Upper lobe of left lung (tissue), 4 donors: ENCODE results near the gene PLSCR3.

Source experiments
- POLR2A ChIP-seq, 4 donors: fragments of 450-650 bp; IDR thresholded peaks; one replicate each; pipeline ENCODE4 v1.5.1; 2016 to 2017; ENCODE audit warnings: antibody characterized with exemption in 4 of 4, mild to moderate bottlenecking in 2 of 4
- POLR2AphosphoS5 ChIP-seq, 2 donors: sonication (generic); formaldehyde crosslinking; IDR thresholded peaks; one replicate each; pipeline ENCODE4 v1.5.1; 2017; ENCODE audit warnings: antibody characterized with exemption in 2 of 2
- TF ChIP-seq, protein P1 (sequence below), 6 experiments: fragments of 450-650 bp in 4 of 6; fragments of 200-600 bp in 2 of 6; sonication (generic) in 2 of 6; IDR thresholded peaks; one replicate each; pipeline ENCODE4 v1.5.1; 2016 to 2019; ENCODE audit warnings: antibody characterized with exemption in 6 of 6

DNA sequence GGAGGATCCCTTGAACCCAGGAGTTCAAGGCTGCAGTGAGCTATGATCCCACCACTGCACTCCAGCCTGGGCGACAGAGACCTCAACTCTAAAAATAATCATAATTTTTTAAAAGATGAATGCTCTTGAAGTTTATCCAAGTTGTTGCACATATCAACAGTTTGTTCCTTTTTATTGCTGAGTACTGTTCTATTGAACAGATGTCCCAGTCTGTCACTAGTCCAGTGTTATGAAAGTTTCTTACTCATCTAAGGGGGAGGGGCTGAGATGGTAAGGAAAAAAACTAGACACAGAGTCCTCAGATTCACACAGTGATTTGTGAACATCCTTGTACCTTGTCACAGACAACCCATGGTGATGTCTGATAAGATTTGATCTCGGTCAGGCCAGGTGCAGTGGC, 54.1 kb downstream of the PLSCR3 start:
- TF ChIP-seq POLR2A (IDR thresholded peaks at IDR 0.05) (no peak), POLR2AphosphoS5 (IDR thresholded peaks at IDR 0.05) (no peak)
- TF ChIP-seq, protein P1, sequence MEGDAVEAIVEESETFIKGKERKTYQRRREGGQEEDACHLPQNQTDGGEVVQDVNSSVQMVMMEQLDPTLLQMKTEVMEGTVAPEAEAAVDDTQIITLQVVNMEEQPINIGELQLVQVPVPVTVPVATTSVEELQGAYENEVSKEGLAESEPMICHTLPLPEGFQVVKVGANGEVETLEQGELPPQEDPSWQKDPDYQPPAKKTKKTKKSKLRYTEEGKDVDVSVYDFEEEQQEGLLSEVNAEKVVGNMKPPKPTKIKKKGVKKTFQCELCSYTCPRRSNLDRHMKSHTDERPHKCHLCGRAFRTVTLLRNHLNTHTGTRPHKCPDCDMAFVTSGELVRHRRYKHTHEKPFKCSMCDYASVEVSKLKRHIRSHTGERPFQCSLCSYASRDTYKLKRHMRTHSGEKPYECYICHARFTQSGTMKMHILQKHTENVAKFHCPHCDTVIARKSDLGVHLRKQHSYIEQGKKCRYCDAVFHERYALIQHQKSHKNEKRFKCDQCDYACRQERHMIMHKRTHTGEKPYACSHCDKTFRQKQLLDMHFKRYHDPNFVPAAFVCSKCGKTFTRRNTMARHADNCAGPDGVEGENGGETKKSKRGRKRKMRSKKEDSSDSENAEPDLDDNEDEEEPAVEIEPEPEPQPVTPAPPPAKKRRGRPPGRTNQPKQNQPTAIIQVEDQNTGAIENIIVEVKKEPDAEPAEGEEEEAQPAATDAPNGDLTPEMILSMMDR (IDR thresholded peaks at IDR 0.05), result no peak
